CMK (cell line): Measurements from ENCODE around the gene DOCK9.
A peak's percentile ranks its signal among the peaks of the same experiment; 100 is the strongest.

Experiments used
- DNase-seq: peaks from one replicate; pipeline ENCODE4 v3.0.0-alpha.2; 2010; ENCODE audit warnings: low read depth

The DOCK9 gene

DNA sequence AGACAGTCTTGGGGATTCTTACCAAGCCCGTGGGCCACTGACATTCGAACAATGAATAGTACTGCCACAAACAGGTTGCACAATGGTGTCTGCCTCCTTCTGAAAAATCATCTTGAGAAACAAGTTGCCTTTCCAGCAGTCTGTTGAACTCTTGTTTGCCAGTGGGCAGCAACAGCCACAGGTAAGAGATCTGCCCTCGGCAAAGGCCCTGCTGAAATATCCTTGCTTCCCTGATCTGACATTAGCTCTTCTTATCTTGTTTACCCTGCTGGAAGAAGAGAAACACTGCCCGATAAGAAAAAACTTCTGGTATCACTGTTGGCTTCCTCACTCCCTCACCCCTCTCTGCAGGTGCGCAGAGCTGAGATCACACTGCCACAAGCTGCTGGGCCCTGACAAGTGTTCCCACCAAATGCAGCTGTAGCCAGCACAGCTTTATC lies 2.0 kb downstream of the DOCK9 start:
- peak; percentile 68 for DNase-seq

- DNase-seq: no peak
Observed at GRCh38 chr13:98974053-98974452, 3.8 kb downstream of the DOCK9 start.

DNA sequence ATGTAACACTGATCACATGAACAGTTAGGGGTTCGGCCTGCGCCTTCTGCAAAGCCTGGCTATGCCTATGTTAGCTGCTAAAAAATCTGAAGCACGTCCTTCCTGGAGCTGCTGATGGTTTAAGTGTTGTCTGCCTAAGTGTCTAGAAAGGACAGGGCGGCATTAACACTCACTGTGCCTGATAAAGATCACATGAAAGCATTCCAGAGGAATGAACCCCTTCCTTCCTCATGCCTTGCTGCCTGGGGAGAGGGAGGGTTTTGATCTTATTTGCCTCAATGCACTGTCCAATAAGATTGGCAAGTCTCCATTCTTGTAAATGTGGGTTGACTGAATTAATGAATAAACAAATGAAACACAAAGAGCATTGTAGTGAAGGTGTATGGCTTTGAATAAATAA lies 5.2 kb downstream of the DOCK9 start:
- DNase-seq: no peak

DNA sequence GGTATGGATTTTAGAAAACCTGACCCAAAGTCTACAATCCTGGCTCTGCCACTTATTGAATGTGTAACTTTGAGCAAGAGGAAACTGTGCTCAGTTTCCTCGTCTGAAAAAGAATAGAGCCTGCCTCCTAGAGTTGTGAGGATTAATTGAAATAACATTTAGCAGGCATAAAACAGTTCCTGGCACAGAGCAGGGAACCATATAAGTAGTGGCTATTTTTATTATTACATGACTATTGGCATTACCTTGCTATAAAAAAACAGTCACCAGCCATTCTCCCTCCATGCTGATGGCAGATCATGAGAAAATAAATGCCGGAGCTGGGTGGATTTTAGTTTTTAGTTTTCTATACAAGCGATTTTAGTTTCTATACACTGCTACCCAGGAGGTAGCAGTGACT lies 5.8 kb downstream of the DOCK9 start:
- no peak for DNase-seq

DNA sequence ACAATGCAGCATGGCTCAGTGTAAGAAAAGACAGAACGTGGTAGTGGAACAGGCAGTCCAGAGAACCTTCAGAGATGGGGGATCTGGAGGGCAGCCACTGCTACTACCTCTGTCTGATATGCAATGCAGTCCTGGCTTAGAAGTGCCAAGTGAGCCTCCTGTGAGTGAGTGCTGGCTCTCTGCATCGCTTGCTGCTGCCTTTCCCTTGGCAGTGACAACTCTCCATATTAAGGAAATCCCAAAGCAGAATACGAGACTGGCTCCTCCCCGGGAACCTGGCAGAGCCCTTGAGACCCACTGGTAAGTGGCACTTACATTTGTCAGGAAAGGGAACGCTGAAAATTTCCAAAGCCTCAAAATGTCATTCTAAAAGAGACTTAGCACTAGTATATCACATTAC lies 7.5 kb downstream of the DOCK9 start:
- DNase-seq: no peak

DNA sequence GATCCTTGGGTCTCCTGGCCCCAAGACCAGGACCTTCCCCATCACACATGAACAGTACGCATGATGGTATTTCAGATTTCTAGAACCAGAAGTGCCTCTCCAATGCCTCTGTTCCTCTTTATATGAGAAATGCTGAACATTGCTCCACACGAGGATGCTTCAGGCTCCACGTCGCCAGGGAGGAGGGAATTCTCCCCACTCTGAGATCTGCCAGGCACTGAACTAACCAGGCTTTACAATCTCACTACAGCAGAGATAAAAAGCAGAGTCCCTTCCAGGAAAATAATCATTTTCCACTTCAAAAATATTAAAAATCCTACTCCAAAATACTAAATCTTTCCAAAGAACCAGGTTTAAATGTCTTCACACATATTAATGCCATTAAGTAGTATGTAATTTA lies 10.4 kb downstream of the DOCK9 start:
- DNase-seq: no peak

- DNase-seq: no peak
Observed at GRCh38 chr13:98966019-98966418, 11.8 kb downstream of the DOCK9 start.

GRCh38 chr13:98965325-98965724 lies 12.5 kb downstream of the DOCK9 start:
- DNase-seq: no peak

DNA sequence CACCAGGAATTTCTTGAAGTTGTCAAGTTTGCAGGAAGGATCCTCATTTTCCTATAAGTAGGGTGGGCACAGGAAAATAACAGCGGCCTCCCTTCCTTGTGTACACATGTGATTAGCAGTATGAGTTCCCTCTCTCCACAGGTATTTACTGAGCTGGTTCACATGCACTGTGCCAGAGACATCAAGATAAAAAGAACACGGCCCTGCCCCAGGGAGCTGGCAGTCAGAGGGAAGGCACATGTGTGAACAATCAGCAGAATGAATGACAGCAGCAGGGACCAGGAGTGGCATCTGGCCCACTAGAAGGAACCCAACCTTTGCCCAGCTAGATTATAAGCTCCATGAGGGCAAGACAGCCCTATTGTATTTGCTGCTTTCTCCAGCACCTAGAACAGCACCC lies 13.9 kb downstream of the DOCK9 start:
- no peak for DNase-seq

- DNase-seq: no peak
Observed at GRCh38 chr13:98962901-98963590, 14.8 kb downstream of the DOCK9 start.

DNA sequence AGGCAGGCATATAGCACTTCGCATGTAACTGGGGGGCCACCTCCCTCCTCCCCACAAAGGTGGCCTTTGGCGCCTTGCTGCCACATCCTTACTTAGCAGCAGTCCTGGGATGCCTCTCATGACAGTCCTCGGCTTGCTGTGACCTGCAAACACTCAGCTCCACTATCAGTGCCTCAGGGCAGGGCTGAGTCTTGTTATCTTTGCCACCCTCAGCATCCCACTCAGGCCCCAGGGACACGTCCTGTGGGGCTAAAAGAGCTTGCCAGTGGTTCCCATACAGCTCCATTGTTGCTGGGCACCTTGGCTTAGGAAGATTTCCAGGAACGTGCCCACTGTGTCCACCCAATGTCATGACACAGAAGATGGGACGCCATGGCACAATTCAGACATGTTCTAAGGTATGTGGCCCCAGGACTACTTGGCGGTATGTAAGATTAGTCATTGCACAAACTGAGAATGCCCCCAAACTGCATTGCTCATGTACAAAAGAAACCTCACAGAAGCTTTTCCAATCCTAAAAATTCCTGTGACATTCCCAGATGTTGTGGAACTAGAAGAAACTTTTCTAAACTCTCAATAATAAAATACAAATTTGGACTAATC lies 16.3 kb downstream of the DOCK9 start:
- no peak for DNase-seq

GRCh38 chr13:98960606-98961502 lies 17.0 kb downstream of the DOCK9 start:
- no peak for DNase-seq

DNA sequence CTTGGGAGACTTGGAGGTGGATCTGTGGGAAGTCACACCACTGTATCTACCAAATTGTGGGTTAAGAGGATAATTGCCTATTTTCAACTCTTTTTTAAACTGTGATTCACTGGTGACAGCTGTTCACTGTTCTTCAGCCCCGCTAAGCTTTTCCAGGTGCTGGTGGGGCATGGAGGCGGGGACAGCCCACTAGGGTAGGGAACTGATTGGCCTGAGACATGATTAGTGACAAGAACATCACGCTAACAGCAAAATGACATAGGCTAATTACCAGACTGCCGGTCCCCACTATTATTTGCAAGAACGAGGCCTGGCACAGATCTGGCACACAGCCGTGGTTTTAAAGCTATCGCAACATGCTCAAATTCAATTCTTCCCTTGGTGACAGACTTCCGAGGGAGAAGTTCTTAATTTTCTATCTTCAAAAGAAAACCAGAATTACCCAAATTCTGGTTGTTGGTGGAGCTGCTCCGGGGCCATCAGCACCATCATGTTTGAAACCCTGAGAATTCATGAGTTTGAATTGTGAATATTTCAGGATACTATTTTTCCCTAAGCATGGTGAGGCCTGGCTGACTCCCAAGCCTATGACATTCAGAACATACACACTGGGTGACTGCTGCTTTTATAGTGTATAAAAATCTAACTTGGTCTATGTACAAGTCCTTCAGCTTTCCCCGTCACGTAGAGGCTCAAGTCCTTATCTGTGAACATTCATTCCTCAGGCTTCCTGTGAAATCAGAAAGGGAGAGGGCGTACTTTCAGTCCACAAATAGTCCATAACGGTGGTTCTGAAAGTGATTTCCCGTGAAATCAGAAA lies 17.9 kb downstream of the DOCK9 start:
- DNase-seq: no peak

GRCh38 chr13:98959291-98959690 lies 18.6 kb downstream of the DOCK9 start:
- no peak for DNase-seq

DNA sequence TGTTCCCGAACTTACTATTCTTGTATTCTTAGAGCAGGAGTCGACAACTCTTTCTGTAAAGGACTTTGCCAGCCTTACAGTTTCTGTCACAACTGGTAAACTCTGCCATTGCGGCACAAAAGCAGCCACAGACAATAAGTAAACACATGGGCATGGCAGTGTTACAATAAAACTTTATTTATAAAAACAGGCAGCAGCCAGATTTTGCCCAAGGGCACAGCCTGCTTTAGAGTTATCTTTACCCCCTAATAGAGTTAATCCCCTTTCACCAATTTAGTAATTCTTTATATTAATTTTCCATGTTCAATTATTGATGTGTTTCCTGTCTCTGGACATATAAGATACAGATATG lies 19.4 kb downstream of the DOCK9 start:
- no peak for DNase-seq

DNA sequence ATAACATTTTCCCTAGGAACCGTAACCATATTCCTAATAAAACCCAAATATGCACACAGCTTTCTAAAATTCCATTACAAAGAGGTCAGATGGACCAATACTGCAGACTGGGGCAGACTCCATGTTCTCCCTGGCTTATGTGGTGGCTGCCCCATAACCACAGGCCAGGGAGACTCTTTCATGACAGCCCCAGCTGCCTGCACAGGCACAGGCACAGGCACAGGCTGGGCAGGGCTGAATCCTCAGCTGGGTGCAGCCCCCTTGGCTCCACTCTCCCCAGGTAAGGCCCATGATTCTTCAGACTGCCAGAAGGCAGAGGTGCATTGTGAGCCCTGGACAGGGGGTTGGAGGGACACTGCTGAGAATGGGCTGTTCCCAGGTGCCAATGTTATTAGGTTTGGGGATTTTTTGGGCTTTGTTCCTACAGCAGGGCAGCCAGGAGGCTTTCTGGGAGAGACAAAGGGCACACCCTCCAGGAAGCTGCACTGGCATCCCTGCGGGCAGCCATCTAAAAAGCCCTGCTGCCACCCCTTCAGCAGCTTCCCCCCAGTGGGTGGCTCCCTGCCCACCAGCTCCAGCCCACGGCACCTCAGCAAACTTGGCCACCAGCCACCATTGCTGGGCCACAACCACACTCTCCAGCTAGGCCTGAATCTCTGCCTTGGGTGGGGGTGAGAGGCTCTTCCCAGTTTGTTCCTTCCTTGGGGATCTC lies 20.0 kb downstream of the DOCK9 start:
- DNase-seq: no peak

GRCh38 chr13:98955336-98955735 lies 22.5 kb downstream of the DOCK9 start:
- no peak for DNase-seq

DNA sequence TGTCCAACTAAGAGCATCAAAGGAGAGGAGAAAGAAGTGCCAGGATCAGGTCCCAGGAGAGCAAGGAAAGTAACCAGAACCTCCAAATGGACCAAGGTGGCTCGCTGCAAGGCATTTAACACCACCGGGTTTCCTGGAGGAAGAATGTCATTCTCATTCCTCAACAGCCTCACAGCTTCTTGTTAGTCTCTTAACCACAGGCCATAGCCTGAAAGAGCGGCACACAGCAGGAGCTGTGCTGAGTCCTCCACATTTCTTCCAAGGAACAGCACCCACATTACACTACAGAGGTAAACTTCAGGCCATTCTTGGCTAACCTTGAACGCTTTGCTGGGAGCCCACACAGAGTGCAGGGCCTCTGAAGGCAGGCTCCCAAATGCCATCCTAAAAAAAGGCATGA lies 23.6 kb downstream of the DOCK9 start:
- DNase-seq: no peak

DNA sequence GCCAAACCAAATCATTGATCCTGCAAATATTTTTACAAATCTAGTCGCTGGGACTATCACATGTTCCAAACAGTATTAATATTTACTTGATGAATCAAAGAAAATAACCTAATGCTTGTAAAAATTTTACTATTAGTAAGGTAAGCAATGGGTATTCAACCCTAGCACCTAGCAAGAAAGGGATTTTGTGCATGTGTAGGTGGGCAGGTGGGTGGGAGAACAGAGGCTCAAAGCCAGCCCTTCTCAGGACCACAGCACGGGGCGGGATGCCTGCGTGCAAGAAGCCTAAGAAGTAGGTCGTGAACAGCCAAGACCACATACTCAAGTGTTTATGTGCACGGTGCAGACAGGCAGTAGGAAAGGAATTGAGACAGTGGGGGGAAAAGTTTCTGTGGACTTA lies 26.6 kb downstream of the DOCK9 start:
- no peak for DNase-seq

- DNase-seq: no peak
Observed at GRCh38 chr13:98950705-98951104, 27.2 kb downstream of the DOCK9 start.

DNA sequence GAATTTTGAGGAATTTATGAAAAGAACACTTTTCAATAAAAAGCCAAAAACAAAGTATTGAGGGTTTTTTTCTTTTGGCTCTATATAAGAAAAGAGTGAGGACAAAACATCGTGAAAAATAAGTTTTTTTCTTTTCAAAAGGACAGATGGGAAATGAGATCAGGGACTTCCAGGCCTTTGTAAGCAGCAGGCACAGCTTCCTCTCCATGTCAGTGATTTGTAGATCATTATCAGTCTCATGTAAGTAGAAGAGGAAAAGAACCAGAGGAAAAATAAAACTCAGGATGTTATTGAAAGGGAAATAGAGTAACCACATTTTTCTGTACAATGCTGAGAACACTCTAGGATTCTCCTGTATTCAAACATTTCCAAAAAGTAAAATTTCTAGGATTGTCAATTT lies 29.9 kb downstream of the DOCK9 start:
- no peak for DNase-seq
